ENCODE measurements around the gene ACACA.

DNA sequence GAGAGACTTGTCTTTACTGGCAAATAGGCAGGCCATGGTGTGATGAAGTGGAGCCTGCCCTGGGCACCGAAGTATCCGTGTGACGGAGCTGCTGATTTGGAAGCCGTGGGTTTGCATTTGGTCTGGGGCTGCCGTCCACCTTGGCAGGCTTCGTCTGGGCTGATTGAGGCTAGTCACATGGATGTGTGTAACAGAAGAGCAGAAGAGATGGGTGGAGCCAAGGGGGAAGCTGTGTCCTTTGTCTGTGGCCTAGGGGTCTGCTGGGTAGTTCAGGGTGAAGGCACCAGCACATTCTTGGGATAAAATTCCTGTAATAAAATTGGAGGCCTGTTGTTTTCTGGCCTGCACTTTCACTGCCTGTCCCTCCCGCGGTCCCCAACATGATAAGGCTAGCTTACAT lies 351.7 kb downstream of the ACACA start:
- TF ChIP-seq, protein P1, sequence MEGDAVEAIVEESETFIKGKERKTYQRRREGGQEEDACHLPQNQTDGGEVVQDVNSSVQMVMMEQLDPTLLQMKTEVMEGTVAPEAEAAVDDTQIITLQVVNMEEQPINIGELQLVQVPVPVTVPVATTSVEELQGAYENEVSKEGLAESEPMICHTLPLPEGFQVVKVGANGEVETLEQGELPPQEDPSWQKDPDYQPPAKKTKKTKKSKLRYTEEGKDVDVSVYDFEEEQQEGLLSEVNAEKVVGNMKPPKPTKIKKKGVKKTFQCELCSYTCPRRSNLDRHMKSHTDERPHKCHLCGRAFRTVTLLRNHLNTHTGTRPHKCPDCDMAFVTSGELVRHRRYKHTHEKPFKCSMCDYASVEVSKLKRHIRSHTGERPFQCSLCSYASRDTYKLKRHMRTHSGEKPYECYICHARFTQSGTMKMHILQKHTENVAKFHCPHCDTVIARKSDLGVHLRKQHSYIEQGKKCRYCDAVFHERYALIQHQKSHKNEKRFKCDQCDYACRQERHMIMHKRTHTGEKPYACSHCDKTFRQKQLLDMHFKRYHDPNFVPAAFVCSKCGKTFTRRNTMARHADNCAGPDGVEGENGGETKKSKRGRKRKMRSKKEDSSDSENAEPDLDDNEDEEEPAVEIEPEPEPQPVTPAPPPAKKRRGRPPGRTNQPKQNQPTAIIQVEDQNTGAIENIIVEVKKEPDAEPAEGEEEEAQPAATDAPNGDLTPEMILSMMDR (conservative IDR thresholded peaks at IDR 0.05; ENCODE audit: low read length): no peak
- no peak for TF ChIP-seq EZH2phosphoT487 (IDR thresholded peaks at IDR 0.05; ENCODE audit: borderline replicate concordance)

Data from Loucy (cell line).